Left lung (tissue), 10 donors: ENCODE data around the gene CCNL2. TPM values are rescaled to one million over a fixed set of nuclear protein-coding genes. Genes with fewer than 3 reads are reported as not detected.

Experiments
- ATAC-seq: fragments of 200-7000 bp; cut with Tn5 transposase; one replicate; pipeline ENCODE4 v1.9.1; 2020; ENCODE audit warnings: moderate library complexity
- DNase-seq, 4 donors: peaks; one replicate each; pipeline ENCODE4 v3.0.0-alpha.2; 2013 to 2020
- H3K27ac ChIP-seq, 2 donors: fragments of 200-600 bp; sonication (generic) in 1 of 2; one replicate each; pipeline versions ENCODE4 v1.5.0 to v1.8.0; 2020 to 2021
- H3K27me3 ChIP-seq, 2 donors: fragments of 200-600 bp; sonication (generic) in 1 of 2; one replicate each; pipeline versions ENCODE4 v1.5.0 to v1.8.0; 2020 to 2021
- H3K36me3 ChIP-seq, 2 donors: fragments of 200-600 bp; sonication (generic) in 1 of 2; one replicate each; pipeline versions ENCODE4 v1.5.0 to v1.8.0; 2020 to 2021
- H3K4me1 ChIP-seq, 2 donors: fragments of 200-600 bp; one replicate each; pipeline ENCODE4 v1.8.0; 2021
- H3K4me3 ChIP-seq, 2 donors: fragments of 200-600 bp; sonication (generic) in 1 of 2; one replicate each; pipeline versions ENCODE4 v1.5.0 to v1.8.0; 2020 to 2021; ENCODE audit warnings: mild to moderate bottlenecking in 1 of 2
- H3K9me3 ChIP-seq, 2 donors: fragments of 200-600 bp; sonication (generic) in 1 of 2; one replicate each; pipeline versions ENCODE4 v1.5.0 to v1.8.0; 2020 to 2021
- intact Hi-C, 2 donors: fragments of 100-400 bp; cut with DNase I; formaldehyde crosslinking; loops; one replicate each; pipeline versions ENCODE4 v1.11.2 to v1.14.2; 2022
- polyA plus RNA-seq, 6 donors: library from polyadenylated mRNA; unstranded; fragments of 120-200 nt; gene quantifications; one replicate each; pipeline ENCODE4 v1.2.1, GENCODE V29; 2013; ENCODE audit not compliant: insufficient read length in 6 of 6
- total RNA-seq, 2 donors: library from RNA; stranded (reverse); fragmentation: NEBNext Ultra II Directional; extraction: Animal tissue kit (Norgen Biotek cat#: 25700); gene quantifications; one replicate each; pipeline ENCODE4 v1.2.1, GENCODE V29; 2021
- TF ChIP-seq, protein P1 (sequence below), 2 donors: fragments of 200-600 bp; sonication (generic) in 1 of 2; IDR thresholded peaks; one replicate each; pipeline versions ENCODE4 v1.5.0 to v1.8.0; 2021; ENCODE audit warnings: antibody characterized with exemption in 2 of 2
- donor health status: DM: no; HTN: yes; CAD: no.
- donor health status: DM: no; HTN: no; CAD: no.

CCNL2 gene
- total and polyA plus RNA-seq, 8 donors = 142 to 405 (median 310) TPM

DNA sequence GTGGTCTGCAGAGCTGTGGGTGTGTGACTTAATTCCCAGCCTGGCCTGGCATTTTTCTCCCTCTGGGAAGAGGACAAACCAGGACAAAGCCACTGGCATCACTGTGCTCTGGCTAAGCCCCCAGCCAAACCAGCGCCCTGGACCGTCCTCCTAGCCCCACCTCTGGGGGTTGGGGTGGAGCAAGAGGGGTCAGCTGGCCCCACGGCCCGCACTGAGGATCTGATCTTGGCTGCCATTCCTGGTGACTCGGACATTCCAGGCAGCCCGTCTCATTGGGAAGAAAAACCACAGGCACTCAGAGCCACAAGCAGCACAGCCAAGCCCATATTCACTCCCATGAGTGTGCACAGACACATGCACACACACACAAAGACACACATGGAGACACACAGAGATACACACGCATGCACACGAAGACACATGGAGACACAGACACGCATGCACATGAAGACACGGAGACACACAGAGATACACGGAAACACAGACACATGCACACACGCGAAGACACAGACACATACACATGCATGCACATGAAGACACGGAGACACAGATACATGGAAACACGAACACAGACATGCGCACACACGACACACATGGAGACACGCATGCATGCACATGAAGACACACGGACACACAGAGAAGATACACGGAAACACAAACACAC, 38.5 kb downstream of the CCNL2 start:
- TF ChIP-seq, protein P1, sequence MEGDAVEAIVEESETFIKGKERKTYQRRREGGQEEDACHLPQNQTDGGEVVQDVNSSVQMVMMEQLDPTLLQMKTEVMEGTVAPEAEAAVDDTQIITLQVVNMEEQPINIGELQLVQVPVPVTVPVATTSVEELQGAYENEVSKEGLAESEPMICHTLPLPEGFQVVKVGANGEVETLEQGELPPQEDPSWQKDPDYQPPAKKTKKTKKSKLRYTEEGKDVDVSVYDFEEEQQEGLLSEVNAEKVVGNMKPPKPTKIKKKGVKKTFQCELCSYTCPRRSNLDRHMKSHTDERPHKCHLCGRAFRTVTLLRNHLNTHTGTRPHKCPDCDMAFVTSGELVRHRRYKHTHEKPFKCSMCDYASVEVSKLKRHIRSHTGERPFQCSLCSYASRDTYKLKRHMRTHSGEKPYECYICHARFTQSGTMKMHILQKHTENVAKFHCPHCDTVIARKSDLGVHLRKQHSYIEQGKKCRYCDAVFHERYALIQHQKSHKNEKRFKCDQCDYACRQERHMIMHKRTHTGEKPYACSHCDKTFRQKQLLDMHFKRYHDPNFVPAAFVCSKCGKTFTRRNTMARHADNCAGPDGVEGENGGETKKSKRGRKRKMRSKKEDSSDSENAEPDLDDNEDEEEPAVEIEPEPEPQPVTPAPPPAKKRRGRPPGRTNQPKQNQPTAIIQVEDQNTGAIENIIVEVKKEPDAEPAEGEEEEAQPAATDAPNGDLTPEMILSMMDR (IDR thresholded peaks at IDR 0.05) = no peak
- Histone ChIP-seq H3K27me3 (peaks cover 0 to 76% of the 10 kb centered on the region in 2 donors), H3K36me3 (no peaks in the 10 kb centered on the region), H3K27ac (peak overlapping the region; percentile 46 to 87), H3K4me1 (peaks cover 13% of the 10 kb centered on the region in 2 donors), H3K4me3 (no peak overlapping the region), H3K9me3 (no peaks in the 10 kb centered on the region)
- peak in 2 of 4 donors; percentile 72 to 82 for DNase-seq
- peak; percentile 63 for ATAC-seq
- intact Hi-C loops = no loop called here

DNA sequence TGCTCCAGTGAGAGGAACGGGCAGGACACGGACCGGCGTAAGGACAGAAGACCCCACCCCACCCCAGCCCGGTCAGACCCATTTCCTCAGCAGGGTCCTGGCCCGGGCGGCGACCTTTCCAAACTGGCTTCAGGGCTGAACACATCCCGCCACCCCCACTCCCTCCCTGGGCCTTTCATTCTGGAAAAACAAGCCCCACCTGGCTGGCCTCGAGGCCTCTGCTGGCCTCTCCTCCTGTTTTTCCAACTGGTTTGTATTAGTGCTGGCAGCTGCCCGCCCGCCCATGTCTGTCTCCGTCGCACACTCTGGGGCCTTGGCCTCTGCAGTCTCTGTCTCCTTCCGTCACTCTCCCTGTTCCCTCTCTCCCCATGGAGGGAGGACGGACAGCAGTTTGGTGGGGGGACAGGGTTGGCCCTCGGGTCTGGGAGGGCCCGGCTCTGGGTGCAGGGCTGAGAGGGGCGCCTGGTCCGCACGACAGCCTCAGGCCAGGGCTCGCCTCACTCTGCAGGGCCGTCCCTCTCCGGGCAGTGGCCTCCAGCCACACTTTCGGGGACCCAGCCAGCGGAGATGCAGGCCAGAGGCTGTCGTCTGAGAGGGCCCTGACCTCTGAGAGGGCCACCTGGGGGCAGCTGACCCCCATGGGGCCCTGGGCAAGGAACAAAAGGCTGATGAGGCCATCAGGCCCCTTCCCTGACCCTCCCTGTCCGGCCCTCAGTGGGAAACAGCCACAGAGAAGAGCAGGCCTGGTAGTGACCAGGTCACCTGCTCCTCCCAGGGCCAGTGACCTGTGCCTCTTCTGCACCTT, 39.3 kb downstream of the CCNL2 start:
- TF ChIP-seq, protein P1 (IDR thresholded peaks at IDR 0.05) = no peak
- DNase-seq (peak in 1 of 4 donors; percentile 72), ATAC-seq (peak; percentile 4)
- Histone ChIP-seq H3K36me3 (no peaks in the 10 kb centered on the region), H3K9me3 (no peaks in the 10 kb centered on the region), H3K27me3 (peaks cover 4 to 84% of the 10 kb centered on the region in 2 donors), H3K27ac (peak overlapping the region; percentile 46 to 87), H3K4me3 (no peak overlapping the region), H3K4me1 (peaks cover 17 to 19% of the 10 kb centered on the region in 2 donors)
- intact Hi-C loops = no loop called here

DNA sequence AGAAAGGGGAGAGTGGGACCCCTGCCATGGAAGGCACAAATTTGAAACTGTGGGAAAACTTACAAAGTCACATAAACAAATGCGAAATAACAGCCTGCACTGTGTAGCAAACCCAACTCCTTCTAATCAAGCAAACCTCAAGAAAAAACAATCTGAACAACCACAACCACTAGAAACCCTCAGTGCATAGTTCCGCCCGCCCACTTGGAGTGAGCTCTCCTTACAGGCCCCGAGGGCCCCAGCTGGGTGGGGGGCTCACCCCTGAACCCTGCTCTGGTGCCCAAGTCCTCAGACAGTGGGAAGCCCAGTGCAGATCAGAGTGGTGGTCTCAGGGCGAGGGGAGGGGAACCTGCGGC, 39.8 kb downstream of the CCNL2 start:
- peak; percentile 12 for ATAC-seq
- peak overlapping the region; percentile 66 to 87 for H3K27ac ChIP-seq
- TF ChIP-seq, protein P1 (IDR thresholded peaks at IDR 0.05) = no peak
- DNase-seq = no peak
- no peaks in the 10 kb centered on the region for H3K9me3 ChIP-seq
- no peak overlapping the region for H3K4me3 ChIP-seq
- H3K27me3 ChIP-seq = peaks cover 9 to 84% of the 10 kb centered on the region in 2 donors
- H3K36me3 ChIP-seq = no peaks in the 10 kb centered on the region
- intact Hi-C loops = no loop called here
- H3K4me1 ChIP-seq = peaks cover 17 to 25% of the 10 kb centered on the region in 2 donors

DNA sequence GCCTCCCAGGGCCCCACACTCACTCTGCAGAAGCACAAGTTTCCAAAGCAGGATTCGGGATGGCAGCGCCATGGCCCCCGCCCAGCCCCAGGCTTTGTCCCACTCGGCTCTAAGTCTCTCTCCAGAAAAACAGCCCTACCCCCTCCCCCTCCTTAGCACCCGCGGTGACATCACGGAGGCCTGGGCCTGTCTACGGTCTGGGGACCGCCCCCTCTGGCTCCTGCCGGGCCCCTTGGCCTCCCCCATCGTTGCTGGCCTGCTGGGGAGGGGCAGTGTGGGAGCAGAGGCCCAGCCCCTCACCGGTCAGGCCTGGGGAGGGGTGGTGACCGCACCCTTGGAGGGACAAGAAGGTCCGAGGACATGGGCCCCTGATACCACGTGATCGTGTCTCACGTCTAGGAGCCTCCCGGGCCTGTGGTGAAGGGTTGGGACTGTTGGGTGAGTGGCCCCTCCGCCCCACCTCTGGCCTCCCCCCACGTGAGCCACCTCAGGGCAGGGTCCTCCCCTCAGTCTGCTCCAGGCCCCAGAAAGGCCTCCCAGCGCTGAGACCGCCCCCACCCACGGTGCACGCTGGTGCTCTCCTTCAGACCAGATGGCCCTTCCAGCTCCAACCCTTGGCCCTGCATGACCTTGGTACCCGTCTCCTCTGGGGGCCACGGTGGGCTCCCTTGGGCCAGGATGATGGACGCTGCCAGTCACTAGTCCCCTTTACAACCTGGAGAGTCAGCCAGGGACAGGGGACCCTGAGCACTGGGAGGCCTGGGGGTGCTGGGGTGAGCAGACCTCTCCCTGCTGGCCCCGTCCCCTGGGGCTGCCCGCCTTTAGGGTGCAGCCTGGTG, 40.5 kb downstream of the CCNL2 start, which contains the start of gene MXRA8:
MXRA8 (minus strand) TSS at position 123 of the 839 bp plus-strand sequence; CDS start at position 72, 51 bp downstream.
- ATAC-seq = peak; percentile 68

More for the DNA sequence above, 40.5 kb downstream of the CCNL2 start, which contains the start of gene MXRA8:
- intact Hi-C loops = no loop called here
- DNase-seq = peak; percentile 81 to 94 (median 82)
- Histone ChIP-seq H3K27me3 (peaks cover 15 to 87% of the 10 kb centered on the region in 2 donors), H3K4me1 (peaks cover 17 to 29% of the 10 kb centered on the region in 2 donors), H3K9me3 (no peaks in the 10 kb centered on the region), H3K36me3 (no peaks in the 10 kb centered on the region), H3K27ac (peak within 1 kb of the TSS; percentile 66 to 87), H3K4me3 (peak within 1 kb of the TSS; percentile 40 to 42)
- TF ChIP-seq, protein P1 (IDR thresholded peaks at IDR 0.05) = no peak
